IPS DF 6.9 (cell line): ENCODE data around the gene GNAL.

ENCODE experiments used
- DNase-seq: peaks from one replicate; pipeline ENCODE4 v3.0.0-alpha.2; 2013; ENCODE audit warnings: low read depth, low spot score
- H3K27ac ChIP-seq: one replicate; pipeline ENCODE4 v1.5.1; 2013; ENCODE audit warnings: low read length, control low read depth
- H3K27me3 ChIP-seq: 2 replicates; pipeline ENCODE4 v1.6.1; 2013; ENCODE audit warnings: mild to moderate bottlenecking, low read length; ENCODE audit not compliant: control insufficient read depth, insufficient read depth
- H3K36me3 ChIP-seq: 2 replicates; pipeline ENCODE4 v1.6.1; 2013; ENCODE audit warnings: low read length; ENCODE audit not compliant: control insufficient read depth, insufficient read depth
- H3K4me1 ChIP-seq: 2 replicates; pipeline ENCODE4 v1.6.1; 2013; ENCODE audit warnings: low read length; ENCODE audit not compliant: control insufficient read depth, insufficient read depth
- H3K4me3 ChIP-seq: 2 replicates; pipeline ENCODE4 v1.5.1; 2013; ENCODE audit warnings: mild to moderate bottlenecking, low read length
- H3K9me3 ChIP-seq: 2 replicates; pipeline ENCODE4 v1.6.1; 2013; ENCODE audit warnings: low read length, inconsistent platforms; ENCODE audit not compliant: control insufficient read depth, insufficient read depth
- WGBS: extraction: QIAGEN DNeasy Blood & Tissue Kit; methylation state at CpG from one replicate; pipeline ENCODE4 v1.1.7; 2013; ENCODE audit warnings: mixed read lengths, missing lambda C conversion rate; ENCODE audit not compliant: insufficient read length, insufficient coverage; 5-methylcytosine and 5-hydroxymethylcytosine counted together

Gene GNAL

DNA sequence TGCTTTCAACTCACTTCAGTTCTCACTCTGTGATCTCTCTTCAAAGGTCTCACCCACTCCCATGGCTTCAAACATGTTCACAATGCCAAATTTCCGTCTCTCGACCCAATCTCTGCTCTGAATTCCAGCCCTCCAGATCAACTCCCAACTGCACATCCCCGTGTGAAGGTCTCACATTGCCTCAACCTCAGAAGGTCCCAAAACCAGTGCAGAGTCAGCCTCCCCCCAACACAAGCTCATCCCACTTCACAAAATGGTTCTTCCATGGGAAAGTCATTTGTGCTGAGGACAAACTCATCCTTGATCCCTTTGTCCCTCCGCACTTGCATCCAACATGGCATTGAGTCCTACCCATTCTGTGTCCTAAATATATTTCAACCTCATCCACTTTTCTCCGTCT, 31.0 kb upstream of the GNAL start:
- no peak for DNase-seq
- H3K4me3 ChIP-seq, result no peak overlapping the region
- no peaks in the 10 kb centered on the region for H3K36me3 ChIP-seq
- H3K27me3 ChIP-seq, result no peaks in the 10 kb centered on the region; the same call in 1 of the 2 replicates
- H3K27ac ChIP-seq, result no peak overlapping the region
- no peaks in the 10 kb centered on the region; the same call in 1 of the 2 replicates for H3K4me1 ChIP-seq
- no peaks in the 10 kb centered on the region for H3K9me3 ChIP-seq
- WGBS, result no CpG with 5 or more reads among the region's 5 CpGs

DNA sequence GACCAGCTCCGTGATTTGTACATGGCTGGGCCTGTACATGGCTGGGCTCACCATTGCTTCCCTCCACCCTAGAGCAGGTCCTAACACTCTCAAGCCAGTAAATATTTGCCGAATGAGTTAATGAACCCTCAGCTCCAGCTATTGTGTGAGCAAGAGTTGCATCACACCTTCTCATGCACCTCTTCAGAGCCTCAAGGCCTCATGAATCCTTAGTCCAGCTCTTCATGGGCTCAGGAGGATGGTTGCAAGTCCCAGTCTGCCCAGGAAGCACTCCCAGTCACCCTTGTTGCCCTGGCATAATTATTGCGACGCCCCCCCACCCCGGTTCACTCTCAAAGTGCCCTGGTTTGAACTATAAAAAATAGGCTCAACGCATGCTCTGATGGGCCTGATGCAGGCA, 30.1 kb upstream of the GNAL start:
- DNase-seq, result no peak
- Histone ChIP-seq H3K36me3 (no peaks in the 10 kb centered on the region), H3K27me3 (no peaks in the 10 kb centered on the region; the same call in 1 of the 2 replicates), H3K4me3 (no peak overlapping the region), H3K9me3 (no peaks in the 10 kb centered on the region), H3K4me1 (no peaks in the 10 kb centered on the region; the same call in 1 of the 2 replicates), H3K27ac (no peak overlapping the region)
- no CpG with 5 or more reads among the region's 6 CpGs for WGBS

DNA sequence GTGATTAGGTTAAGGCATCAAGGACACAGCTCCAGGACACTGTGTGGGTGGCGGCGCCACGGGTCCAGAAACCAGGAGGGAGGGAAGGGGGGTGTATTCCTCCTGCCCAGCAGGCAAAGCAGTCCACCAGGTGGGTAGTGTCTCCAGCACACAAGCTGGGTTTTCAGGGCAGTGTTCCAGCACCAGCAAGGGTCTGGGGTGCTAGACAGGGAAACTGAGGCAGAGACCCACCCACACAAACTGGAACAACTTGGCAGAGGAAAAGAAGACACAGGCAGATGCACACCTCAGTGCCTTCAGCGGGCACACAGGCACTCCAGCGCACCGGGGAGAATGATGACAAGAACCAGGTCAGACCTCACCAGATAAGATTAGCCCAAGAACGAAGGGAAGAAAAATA, 28.4 kb upstream of the GNAL start:
- H3K9me3 ChIP-seq, result no peaks in the 10 kb centered on the region
- no peaks in the 10 kb centered on the region for H3K27me3 ChIP-seq
- no peak overlapping the region for H3K27ac ChIP-seq
- DNase-seq, result no peak
- no peaks in the 10 kb centered on the region; the same call in 1 of the 2 replicates for H3K4me1 ChIP-seq
- H3K4me3 ChIP-seq, result no peak overlapping the region
- H3K36me3 ChIP-seq, result no peaks in the 10 kb centered on the region
- WGBS, result no CpG with 5 or more reads among the region's 7 CpGs

DNA sequence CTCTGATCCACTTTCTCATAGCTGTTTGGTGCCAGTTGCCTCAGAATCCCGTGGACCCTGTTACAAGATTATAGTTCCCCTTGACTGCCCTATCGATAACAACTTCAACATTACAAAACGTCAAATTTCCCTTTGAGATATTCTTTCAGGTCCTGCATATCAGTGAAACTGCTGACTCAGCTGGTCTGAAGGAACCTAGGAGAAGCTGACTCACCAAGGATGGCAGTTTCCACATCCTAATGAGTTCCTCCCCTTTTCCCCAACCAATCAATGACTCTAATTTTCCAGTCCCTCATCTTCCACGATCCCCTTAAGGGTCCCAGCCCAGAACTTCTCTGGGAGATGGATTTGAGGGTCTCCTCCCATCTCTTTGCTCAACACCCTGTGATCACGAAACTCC, 27.6 kb upstream of the GNAL start:
- DNase-seq, result no peak
- H3K4me1 ChIP-seq, result no peaks in the 10 kb centered on the region; the same call in 1 of the 2 replicates
- WGBS, result no CpG with 5 or more reads among the region's 5 CpGs
- no peak overlapping the region for H3K4me3 ChIP-seq
- H3K36me3 ChIP-seq, result no peaks in the 10 kb centered on the region
- no peaks in the 10 kb centered on the region for H3K27me3 ChIP-seq
- no peaks in the 10 kb centered on the region for H3K9me3 ChIP-seq
- H3K27ac ChIP-seq, result no peak overlapping the region

DNA sequence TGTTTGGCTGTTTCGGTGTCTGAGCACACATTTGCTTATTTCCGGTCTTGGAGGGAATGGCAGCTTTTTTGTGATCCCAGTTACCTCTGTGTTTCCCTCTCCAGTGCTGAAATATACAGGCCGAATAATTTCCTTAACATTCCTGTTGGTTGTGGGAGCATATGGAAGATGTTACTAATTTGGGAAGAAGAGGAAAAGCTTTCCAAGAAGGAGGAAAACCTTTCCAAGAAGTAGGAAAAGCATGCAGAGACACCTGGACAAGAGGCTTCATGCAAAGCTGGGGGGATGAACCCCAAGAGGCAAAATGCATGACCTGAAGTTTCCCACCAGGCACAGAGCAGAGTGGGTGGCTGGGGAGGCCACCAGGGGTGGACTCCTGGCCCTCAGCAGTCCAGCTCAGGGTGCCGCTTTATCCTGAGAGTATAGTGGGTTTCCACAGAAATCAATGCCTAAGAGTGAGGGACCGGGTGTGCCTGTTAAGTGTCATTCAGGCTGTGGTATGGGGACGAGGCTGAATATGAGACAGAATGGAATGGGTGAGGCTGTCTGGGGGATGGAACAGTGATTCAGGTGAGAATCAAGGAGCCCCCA, 25.5 kb upstream of the GNAL start:
- no CpG with 5 or more reads among the region's 6 CpGs for WGBS
- Histone ChIP-seq H3K27ac (no peak overlapping the region), H3K9me3 (no peaks in the 10 kb centered on the region), H3K27me3 (no peaks in the 10 kb centered on the region), H3K4me1 (no peaks in the 10 kb centered on the region; the same call in 1 of the 2 replicates), H3K36me3 (no peaks in the 10 kb centered on the region), H3K4me3 (no peak overlapping the region)
- no peak for DNase-seq

DNA sequence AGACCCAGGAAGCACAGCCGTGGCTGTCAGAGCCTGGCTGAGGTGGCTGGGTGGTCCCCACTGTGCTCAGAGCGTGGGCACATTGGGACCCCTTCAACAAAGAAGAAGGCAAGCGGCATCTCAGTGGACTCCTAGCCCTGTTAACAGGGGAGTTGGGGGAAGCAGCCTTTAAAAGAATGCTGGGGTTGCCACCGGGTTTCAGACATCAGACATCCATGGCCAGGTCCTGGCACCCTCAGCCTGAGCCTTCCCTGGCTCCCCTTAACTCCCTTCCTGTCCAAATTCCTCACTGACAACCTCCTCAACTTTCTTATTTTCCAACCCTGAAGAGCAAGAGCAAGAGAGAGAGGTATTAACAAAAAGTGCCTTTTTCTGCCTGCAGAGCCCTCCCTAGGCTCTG, 24.8 kb upstream of the GNAL start:
- Histone ChIP-seq H3K36me3 (no peaks in the 10 kb centered on the region), H3K9me3 (no peaks in the 10 kb centered on the region), H3K4me1 (no peaks in the 10 kb centered on the region; the same call in 1 of the 2 replicates), H3K4me3 (no peak overlapping the region), H3K27me3 (no peaks in the 10 kb centered on the region), H3K27ac (no peak overlapping the region)
- no CpG with 5 or more reads among the region's 4 CpGs for WGBS
- DNase-seq, result no peak

DNA sequence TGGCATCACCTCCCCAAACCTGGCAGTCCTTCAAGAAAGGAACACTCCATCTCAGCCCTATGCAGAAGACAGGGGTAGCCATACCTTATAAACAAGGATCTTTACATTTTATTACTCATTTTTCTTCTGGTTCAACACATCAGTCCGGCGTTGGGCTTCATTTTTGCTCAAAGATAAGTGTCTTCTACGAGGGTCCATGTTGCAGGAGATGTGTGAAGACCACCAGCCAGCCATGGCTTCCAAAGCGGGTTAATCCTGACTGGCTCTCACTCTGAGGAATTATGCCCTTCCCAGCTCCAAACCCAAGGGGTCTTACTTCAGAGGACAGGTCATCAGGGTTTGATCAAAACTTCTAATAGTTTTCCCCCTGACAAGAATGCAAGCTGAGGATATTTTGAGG, 23.9 kb upstream of the GNAL start:
- WGBS, result no CpG with 5 or more reads among the region's 4 CpGs
- Histone ChIP-seq H3K9me3 (no peaks in the 10 kb centered on the region), H3K4me3 (no peak overlapping the region), H3K4me1 (no peaks in the 10 kb centered on the region; the same call in 1 of the 2 replicates), H3K27ac (no peak overlapping the region), H3K36me3 (no peaks in the 10 kb centered on the region), H3K27me3 (no peaks in the 10 kb centered on the region)
- no peak for DNase-seq

DNA sequence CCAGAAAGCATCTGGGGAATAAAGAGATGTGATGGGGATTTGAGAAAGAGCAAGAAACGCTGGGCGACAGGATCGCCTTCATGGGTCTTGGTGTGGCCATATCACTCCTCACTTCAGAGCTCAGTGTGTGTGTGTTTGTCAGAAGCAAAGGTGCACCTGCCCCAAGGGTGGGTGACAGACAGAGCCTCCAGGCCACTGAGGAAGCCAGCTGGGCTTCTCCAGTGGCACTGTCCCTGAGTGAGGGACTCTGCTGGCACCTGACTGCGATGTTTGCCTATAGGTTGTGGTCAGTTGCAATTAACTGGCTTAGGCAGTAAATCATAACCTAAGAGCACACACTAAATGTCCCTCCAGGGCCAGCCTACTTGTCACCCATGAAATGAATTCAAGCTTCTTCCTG, 23.5 kb upstream of the GNAL start:
- Histone ChIP-seq H3K27ac (no peak overlapping the region), H3K36me3 (no peaks in the 10 kb centered on the region), H3K4me3 (no peak overlapping the region), H3K4me1 (no peaks in the 10 kb centered on the region; the same call in 1 of the 2 replicates), H3K9me3 (no peaks in the 10 kb centered on the region), H3K27me3 (no peaks in the 10 kb centered on the region)
- no CpG with 5 or more reads among the region's 4 CpGs for WGBS
- no peak for DNase-seq

DNA sequence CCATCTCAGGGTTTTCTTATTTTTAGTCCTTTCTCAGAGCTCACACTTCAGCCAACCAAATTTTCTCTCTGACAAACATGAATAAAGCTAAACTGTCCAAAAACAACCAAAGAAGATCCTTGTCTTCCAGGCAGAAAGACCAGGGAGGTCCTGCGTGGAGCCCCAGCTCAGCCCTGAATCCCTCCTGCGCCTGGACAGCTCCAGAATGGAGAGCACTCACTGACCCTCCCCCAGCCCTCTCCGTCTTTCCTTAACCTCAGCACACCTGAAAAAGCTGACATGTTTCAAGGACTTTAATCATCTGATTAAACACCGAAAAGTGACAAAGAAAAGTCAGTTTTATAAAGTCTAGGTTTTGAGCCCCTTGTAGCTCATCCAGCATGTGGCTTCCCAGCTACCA, 22.9 kb upstream of the GNAL start:
- Histone ChIP-seq H3K4me1 (no peaks in the 10 kb centered on the region), H3K36me3 (no peaks in the 10 kb centered on the region), H3K9me3 (no peaks in the 10 kb centered on the region), H3K27me3 (no peaks in the 10 kb centered on the region), H3K4me3 (no peak overlapping the region), H3K27ac (no peak overlapping the region)
- no CpG with 5 or more reads among the region's 4 CpGs for WGBS
- no peak for DNase-seq

DNA sequence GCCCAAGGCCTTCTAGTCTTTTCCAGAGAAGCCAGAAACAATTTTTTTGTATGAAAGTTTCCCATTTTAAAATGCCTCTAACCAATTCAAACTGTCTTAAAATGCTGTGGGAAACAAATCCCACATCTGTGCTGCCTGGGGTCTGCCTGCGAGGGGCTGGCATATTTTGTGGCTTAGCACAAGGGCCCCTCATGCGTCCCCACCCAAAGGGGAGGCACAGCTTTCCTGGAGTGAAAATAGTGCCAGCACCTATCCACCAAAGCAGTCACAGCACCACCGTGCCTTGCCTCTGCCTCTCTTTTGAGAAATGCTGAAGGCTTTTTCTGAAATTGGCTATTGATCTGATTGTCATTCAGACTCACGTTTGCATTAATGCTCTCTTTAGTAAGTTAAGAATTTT, 22.2 kb upstream of the GNAL start:
- Histone ChIP-seq H3K4me1 (no peaks in the 10 kb centered on the region), H3K27ac (no peak overlapping the region), H3K36me3 (no peaks in the 10 kb centered on the region), H3K9me3 (no peaks in the 10 kb centered on the region), H3K4me3 (no peak overlapping the region), H3K27me3 (no peaks in the 10 kb centered on the region)
- no peak for DNase-seq
- no CpG with 5 or more reads among the region's 4 CpGs for WGBS

DNA sequence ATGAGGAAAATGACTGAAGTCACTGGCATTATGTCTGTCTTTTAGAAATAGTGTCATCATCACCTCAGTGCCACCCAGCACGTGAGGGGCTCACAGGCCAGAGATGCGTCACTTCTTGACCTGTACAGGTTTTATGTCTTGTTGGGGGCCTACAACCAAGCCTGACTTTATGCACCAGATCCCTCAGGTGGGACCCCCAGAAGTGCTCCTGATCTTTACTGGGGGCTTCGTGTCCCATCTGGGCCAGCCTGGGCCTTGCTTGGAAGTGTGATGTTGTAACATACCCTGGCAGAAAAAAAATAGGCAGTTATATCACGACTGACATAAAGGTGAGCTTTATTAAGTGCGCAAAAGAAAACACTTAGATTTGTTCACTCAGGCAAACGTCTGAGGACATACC, 21.5 kb upstream of the GNAL start:
- no peaks in the 10 kb centered on the region for H3K9me3 ChIP-seq
- no CpG with 5 or more reads among the region's 6 CpGs for WGBS
- no peaks in the 10 kb centered on the region for H3K36me3 ChIP-seq
- no peak overlapping the region for H3K27ac ChIP-seq
- no peaks in the 10 kb centered on the region for H3K4me1 ChIP-seq
- DNase-seq, result no peak
- H3K27me3 ChIP-seq, result no peaks in the 10 kb centered on the region
- no peak overlapping the region for H3K4me3 ChIP-seq
